Stimulated activated CD4-positive, alpha-beta T cell treated with anti-CD3 and anti-CD28 coated beads, TNF-alpha, amount 100 ng/mL, for 24 hours (primary cell): ENCODE results near the gene SMIM44.

ENCODE experiments used
- DNase-seq, 3 experiments: peaks; one replicate each; pipeline ENCODE4 v3.0.0-alpha.2; 2020; ENCODE audit warnings: low read depth in 3 of 3

The SMIM44 gene

DNA sequence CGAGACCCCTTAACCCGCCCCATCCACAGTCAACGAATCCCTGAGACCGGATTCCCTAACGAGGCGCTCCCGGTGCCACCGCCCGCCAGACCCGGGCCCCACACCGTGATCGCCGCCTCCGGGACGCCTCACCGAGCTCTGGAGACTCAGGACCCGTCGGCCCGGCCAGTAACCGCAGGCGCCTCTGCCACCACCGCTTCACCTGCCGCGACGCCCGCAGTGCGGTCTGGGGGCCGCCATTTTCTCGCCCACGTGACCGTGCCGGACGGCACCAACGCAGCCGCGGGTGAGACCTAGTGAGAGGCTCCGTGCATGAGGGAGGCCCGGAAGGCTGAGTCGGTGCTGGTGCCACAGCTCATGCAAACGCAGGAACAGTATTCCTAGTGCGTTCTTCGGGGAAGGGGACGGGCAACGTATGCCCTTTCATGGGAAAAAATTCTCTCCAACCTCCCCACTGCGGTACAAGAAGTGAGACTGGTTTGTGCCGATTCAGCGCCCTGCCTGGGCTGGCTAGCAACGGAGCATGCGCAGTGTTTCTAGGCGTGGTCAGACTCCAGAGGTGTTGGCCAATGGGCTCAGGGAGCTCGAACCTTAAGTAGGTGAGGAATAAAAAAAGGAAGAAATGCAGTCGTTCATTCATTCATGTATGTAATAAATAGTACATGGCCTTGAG, 17.3 kb upstream of the SMIM44 start, which contains the start of gene DOHH:
Gene DOHH, minus strand, starts transcription at position 246 of the 673 bp plus-strand sequence. CDS start 3,860 bp downstream, outside the sequence.
- peak; percentile 92 to 97 (median 95) for DNase-seq

GRCh38 chr19:3499738-3500428, 16.6 kb upstream of the SMIM44 start:
- no peak for DNase-seq

GRCh38 chr19:3497757-3498520, 14.7 kb upstream of the SMIM44 start:
- no peak for DNase-seq

- no peak for DNase-seq
These were observed 13.4 kb upstream of the SMIM44 start for GRCh38 chr19:3496392-3497273.

GRCh38 chr19:3494559-3494958, 11.3 kb upstream of the SMIM44 start:
- DNase-seq = peak; percentile 28 to 67 (median 43)

GRCh38 chr19:3494051-3494450, 10.8 kb upstream of the SMIM44 start:
- no peak for DNase-seq

GRCh38 chr19:3493651-3494050, 10.4 kb upstream of the SMIM44 start:
- DNase-seq = no peak

DNA sequence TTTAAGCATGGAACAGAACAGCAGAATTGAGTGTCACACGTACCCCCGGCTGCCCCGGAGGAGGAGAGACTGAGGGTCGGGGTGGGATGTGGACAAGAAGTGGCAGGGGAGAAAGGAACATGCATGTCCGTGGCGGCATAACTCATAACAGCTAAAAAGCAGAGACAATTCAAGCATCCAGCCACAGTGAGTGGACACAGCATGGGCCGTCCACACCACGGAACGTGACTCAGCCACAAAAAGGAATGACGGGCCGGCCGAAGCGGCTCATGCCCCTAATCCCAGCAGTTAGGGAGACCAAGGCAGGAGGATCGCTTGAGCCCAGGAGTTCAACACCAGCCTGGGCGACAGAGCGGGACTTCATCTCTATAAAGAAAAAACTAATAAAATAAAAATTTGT, 9.7 kb upstream of the SMIM44 start:
- no peak for DNase-seq

GRCh38 chr19:3492131-3492839, 9.0 kb upstream of the SMIM44 start:
- DNase-seq = no peak

DNA sequence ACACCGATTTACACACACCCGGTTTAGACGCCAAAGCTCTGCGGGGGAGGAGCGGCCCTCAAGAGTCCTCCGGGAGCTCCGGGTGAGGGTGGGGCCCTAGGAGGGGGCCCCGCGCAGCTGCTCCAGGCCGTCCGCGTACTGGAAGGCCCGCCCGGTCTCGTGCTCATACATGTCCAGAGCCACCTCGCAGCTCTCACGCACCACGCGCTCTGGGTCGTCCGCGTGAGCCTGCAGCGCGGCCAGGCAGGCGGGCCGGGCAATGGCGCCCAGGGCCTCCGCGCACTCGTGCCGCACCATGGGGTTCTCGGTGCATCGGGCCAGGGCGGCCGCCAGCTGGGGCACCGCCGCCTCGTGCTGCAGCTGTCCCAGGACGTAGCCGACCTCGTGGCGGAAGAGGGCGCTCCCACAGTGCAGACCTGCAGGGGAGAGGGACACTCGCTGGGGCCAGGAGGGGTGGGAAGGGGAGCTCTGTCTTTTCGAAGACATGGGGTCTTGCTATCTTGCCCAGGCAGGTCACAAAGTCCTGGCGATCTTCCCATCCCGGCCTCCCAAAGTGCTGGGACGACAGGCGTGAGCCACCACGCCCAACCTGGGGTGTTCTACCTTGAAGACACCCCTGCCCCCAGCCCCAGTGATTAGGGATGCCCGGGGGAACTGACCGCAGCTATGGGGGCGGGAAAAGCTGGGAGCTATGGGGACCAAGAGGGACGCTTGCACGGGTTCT, 8.3 kb upstream of the SMIM44 start:
- DNase-seq = no peak

DNA sequence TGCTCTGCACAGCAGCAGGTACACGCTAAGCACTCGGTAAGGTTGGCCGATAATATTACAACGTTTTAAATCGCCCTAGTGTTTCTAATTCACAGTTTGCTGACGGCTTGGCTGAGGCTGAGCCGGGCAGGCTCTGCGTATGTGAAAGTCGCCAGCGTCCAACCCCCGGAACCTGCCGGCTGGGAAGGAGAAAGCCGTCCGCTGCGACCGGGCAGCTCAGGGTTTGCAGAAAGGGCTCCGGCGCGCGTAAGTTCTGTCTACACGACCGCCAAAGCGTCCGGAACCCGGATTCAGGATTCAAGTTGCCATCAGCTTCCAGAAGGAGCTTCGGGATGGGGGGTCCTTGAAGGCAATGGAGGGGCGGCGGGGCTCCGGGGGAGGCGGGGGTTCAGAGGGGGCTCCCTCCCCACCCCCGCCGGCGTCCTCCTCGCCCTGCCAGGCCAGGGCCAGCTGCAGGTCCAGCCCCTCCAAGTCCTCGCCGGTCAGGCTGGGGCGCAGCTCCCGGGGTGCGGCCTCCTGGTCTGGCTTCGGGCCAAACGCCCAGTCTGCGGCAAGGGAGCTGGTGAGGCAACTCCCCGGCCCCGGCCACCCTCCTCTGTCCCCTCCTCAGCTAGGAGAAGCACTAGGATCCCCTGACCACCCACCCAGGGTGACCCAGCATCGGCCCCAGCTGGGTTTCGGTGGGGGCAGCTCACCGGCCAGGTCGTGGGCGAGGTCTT, 575 bp downstream of the SMIM44 start:
- DNase-seq = no peak

DNA sequence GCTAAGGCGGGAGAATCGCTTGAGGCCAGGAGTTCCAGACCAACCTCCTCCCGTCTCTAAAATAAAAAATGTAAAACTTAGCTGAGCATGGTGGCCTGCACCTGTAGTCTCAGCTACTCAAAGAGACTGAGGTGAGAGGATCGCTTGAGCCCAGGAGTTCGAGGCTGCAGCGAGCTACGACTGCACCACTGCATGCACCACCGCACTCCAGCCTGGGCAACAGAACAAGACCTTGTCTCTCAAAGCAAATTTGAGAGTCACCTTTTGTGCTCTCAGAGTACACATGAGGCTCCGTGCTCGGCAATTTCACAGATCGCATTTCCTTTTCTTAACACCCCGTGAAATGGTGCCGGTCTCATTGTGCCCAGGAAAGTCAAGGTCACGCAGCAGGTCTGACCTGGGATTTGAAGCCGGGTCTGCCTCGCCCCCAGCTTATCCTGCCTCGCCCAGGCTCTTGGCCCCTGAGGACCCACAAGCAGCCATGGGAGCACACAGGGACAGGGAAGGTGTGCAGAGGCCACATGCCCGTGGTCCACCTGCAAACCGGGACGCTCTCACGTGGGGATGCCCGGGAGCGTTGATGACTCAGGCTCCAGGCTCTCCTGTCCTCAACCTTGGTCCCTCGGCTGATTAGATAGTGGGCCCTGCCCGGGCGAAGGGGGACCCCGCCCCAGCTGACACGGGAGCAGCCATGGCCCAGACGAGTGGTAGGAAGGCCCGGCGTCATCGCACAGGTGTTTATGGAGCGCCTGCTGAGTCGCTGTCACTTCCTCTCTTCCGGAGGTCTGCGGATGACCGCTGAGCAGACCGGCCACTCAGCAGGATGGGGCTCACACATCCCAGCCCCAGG, 1.8 kb downstream of the SMIM44 start:
- DNase-seq = no peak

DNA sequence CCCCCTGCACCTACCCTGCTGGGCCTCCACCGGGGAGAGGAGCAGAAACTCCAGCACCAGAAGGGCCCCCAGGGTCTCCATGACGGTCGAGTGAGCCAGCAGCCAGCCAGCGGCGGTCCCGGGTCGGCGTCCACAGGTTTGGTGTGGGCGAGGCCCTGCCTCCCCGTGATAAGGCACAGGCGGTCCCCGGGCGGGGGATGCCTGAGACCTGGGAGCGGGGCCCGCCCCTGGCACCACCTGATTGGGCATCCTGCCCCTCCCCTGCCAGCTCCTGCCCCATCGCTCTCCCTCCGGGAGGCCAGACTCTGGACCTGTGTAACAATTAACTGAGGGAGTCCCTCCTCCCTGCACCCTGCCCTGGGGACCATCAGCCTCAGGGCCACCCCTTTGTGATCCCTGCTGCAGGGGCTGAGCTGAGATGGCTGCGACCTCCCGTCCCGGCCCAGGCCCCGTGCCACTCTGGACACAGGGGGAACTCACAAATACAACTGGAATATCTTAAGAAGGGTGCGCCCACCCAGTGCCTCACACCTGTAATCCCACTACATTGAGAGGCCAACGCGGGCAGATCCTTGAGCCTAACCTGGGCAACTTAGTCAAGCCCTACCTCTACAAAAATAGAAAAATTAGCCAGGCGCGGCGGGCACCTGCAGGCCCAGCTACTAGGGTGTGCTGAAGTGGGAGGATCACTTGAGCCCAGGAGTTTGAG, 2.7 kb downstream of the SMIM44 start, which contains the start of gene SMIM24:
Gene SMIM24, minus strand, starts transcription at position 143 of the 709 bp plus-strand sequence. Its CDS starts 62 bp downstream, at position 81.
- no peak for DNase-seq

- no peak for DNase-seq
These were observed 3.4 kb downstream of the SMIM44 start for GRCh38 chr19:3479834-3480215.

GRCh38 chr19:3479177-3479833, 3.9 kb downstream of the SMIM44 start:
- DNase-seq = peak in 1 of 3 experiments; percentile 13

- no peak for DNase-seq
These were observed 4.6 kb downstream of the SMIM44 start for GRCh38 chr19:3478409-3479176.

- no peak for DNase-seq
These were observed 5.3 kb downstream of the SMIM44 start for GRCh38 chr19:3477951-3478350.
